ENCODE measurements around the gene CYP4F2. TPM values are rescaled to one million over a fixed set of nuclear protein-coding genes. Genes with fewer than 3 reads are reported as not detected.
"Not testable (repeated sequence)": the region's sequence is repeated elsewhere in the genome, so short reads cannot be mapped to it uniquely, and the experiment has no call there.

Gene CYP4F2
- total RNA-seq, 1 donor from 2014 or later = not detected

- not testable (repeated sequence) for DNase-seq
Measured at GRCh38 chr19:15900032-15900431, 2.2 kb upstream of the CYP4F2 start.

DNA sequence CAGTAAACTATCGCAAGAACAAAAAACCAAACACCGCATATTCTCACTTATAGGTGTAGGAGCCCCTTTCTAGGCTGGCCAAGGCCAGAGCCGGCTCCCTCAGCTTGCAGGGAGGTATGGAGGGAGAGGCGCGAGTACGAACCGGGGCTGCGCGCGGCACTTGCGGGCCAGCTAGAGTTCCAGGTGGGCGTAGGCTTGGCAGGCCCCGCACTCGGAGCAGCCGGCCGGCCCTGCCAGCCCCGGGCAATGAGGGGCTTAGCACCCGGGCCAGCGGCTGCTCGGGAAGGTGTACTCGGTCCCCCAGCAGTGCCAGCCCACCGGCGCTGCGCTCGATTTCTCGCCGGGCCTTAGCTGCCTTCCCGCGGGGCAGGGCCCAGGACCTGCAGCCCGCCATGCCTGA lies 1.7 kb upstream of the CYP4F2 start:
- not testable (repeated sequence) for DNase-seq

DNA sequence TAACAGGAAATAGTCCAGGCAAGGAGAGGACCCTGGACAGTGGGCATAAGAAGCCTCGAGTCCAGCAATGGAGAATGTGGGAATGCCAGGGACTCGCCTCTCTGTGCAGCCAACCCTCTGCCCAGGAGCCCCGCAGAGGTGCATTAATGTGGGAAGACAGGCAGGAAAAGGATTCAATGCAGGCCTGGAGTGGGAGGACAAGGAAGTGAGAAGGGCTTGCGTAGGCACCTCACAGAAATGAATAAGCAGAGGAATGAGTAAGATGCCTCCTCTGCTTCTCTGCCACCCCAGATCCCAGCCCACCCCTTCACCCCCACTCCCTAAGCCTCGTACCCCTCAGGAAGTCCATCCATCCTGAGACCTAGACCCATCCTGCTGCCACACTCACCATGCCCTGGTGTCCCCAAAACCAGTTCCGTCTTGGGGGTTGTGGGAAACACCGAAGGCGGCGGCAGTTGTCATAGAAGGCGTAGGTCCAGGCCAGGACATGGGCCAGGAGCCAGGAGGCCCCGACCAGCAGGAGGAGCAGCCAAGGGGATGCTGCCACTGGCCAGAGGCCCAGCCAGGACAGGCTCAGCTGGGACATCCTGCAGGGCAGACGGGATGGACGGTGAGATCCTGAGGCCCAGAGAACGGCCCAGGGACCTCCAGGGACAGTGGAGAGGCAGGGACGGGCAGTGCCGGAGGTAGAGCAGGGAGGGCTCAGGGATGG lies 692 bp downstream of the CYP4F2 start:
- no peak for DNase-seq

GRCh38 chr19:15895876-15896430 lies 1.9 kb downstream of the CYP4F2 start:
- DNase-seq = no peak

GRCh38 chr19:15894359-15894758 lies 3.5 kb downstream of the CYP4F2 start:
- DNase-seq = no peak

DNA sequence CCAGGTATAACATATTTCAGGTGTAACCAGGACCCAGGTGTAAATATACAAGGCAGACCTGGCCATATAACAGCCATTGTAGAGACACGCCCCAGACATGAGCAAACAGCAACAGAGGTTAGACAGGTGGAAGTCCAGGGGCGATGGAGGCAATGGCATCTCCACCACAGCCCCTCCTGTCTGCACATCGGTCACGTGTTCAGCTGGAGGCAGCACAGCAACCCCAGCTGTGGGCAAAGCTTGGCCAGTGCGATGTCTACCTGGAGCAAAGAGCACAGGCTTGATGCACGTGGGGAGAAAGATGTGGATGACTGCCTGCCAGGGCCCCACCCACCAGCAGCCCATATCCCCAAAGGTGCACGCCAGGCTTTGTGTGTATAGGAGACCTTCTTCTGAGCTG lies 4.4 kb downstream of the CYP4F2 start:
- DNase-seq = no peak

- no peak for DNase-seq
Measured at GRCh38 chr19:15892012-15892411, 5.9 kb downstream of the CYP4F2 start.

- no peak for DNase-seq
Measured at GRCh38 chr19:15891434-15891833, 6.4 kb downstream of the CYP4F2 start.

DNA sequence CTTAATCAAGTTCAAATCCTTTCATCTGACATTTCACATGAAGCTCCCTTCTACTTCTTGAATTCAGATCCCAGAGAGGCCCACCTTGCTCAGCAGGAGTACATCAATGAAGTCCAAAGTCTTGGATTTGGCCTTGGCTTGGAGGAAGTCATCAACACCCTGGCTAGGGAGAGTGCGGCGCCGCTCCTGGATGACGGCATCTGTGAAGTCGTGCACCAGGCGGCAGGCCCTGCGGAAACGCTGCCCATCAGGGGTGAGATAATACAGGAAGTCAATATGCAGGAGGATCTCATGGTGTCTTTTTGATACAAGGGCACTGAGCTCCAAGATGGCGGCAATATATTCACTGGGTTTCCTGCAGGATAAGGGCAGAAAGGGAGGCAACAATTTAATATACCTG lies 8.5 kb downstream of the CYP4F2 start:
- not testable (repeated sequence) for DNase-seq

- no peak for DNase-seq
Measured at GRCh38 chr19:15885919-15886318, 12.0 kb downstream of the CYP4F2 start.

DNA sequence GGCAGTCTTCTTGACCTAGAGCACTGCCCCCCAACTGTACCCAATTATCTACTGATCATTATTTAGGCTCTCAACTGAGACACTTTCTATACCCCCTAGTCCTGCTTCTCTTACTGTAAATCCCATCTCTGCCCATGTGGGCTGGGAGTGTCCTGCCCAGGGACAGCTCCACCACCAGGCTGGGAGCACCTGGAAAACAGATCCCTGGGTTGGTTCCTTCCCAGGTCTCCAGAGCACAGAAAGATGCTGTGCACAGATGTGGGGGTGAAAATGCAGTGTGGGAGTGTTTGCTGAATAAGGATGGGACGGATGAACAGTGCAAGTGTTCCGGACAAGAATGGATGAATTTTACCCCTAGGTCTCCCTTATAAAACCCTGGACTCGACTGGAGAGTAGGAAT lies 12.7 kb downstream of the CYP4F2 start:
- DNase-seq = no peak

DNA sequence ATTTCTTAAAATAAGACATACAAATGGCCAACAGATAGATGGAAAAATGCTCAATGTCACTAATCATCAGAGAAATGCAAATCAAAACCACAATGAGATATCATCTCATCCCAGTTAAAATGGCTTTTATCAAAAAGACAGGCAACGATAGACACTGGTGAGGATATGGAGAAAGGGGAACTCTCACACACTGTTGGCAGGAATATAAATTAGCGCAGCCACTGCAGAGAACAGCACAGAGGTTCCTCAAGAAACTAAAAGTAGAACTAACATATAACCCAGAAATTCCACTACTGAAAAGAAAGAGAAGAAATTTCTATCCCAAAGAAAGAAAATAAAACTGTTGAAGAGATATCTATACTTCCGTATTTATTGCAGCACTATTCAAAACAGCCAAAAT lies 14.5 kb downstream of the CYP4F2 start:
- DNase-seq = not testable (repeated sequence)

DNA sequence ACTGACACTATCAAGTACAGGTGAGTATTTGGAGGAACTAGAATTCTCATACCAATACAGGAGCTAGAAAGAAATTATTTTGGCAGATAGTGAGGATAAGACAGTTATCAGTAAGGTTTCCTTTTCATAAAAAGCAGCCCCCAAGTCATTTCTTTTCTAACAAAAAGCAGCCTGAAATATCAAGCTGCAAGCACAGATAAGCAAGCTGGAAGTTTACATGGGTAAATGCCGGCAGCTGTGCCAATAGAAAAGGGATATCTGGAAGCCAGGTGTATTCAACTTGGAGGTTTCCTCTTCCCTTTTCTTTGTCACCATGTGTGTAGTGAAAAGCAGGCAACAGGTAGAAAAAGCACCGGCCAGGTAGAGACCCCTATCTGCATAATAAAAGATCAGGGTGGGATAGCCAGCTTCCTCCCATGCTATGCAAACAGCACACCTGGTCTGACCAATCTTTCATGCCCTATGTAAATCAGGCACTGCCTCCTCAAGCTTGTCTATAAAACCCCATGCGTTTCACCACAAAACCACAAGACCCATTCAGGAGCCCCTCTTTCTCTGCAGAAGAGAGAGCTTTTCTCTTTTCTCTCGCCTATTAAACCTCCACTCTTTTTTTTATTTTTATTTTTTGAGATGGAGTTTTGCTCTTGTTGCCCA lies 22.9 kb downstream of the CYP4F2 start:
- DNase-seq = no peak

- DNase-seq = not testable (repeated sequence)
Measured at GRCh38 chr19:15873771-15874170, 24.1 kb downstream of the CYP4F2 start.

DNA sequence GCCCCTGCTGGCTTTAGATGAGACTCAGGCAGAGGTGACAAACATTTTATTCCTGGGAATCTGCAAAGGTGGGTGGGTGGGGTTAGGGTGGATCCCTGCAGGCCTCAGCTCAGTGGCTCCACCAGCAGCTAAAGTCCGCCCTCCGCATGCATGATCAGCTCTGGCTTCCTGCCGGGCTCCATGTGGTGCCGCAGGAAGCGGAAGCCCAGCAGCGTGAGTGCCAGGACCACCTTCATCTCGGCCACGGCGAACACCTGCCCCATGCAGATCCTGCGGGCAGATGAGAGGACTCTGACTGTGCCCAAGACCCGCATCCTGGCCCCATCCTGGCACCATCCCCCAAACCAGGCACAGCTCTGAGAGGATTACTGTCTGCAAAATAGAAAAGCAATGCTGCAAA lies 26.3 kb downstream of the CYP4F2 start:
- DNase-seq = no peak

GRCh38 chr19:15869873-15870272 lies 28.0 kb downstream of the CYP4F2 start:
- no peak for DNase-seq

DNA sequence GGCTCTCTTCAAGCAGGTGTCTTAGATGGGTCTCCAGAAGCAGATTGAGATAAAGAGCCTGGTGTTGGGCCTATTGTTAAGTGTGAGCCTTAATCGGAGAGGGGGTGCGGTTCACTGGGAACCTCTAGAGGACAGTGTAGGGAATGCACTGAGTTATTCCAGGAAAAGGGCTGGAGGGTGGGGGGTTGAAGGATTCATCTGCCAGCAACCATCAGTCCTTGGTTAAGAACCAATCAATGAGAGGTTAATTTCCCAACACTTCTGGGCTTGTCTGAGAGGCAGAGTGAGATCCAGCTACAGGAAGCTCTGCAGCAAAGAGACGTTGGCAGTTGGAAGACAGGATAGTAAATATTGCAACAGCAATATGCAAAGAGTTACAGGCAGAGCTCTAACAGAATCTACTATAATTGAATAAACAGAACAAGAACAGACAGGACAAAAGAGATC lies 28.7 kb downstream of the CYP4F2 start:
- DNase-seq = peak; percentile 66

DNA sequence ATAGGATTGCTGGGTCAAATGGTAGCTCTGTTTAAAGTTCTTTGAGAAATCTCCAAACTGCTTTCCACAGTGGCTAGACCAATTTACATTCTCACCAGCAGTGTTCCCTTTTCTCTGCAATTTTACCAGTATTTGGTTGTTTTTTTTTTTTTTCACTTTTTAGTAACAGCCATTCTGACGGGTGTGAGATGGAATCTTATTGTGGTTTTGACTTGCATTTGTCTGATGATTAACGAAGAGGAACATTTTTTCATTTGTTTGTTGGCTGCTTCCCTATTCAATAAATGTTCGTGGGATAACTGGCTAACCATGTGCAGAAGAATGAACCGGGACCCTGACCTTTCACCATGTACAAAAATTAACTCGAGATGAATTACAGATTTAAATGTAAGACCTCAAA lies 31.2 kb downstream of the CYP4F2 start:
- no peak for DNase-seq

GRCh38 chr19:15864824-15865223 lies 33.0 kb downstream of the CYP4F2 start:
- no peak for DNase-seq

- no peak for DNase-seq
Measured at GRCh38 chr19:15863272-15863671, 34.6 kb downstream of the CYP4F2 start.

DNA sequence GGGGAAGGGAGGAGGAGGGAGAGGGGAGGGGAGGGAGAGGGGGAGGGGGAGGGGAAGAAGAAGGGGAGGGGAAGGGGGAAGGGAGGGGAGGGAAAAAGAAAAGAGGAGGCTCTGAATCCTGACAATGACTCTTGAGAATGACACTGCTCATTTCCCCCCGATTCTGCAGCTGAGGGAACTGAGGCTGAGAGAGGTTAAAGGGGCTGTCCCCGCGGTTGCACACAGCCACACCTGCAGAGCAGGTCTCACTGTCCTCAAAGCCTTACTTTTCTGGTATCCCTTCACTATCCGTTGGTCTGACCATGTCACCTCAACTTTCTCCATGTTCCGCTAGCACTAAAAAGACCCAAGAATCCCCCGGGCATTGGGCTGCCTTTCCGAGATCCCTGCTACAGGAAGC lies 35.4 kb downstream of the CYP4F2 start:
- DNase-seq = no peak

DNA sequence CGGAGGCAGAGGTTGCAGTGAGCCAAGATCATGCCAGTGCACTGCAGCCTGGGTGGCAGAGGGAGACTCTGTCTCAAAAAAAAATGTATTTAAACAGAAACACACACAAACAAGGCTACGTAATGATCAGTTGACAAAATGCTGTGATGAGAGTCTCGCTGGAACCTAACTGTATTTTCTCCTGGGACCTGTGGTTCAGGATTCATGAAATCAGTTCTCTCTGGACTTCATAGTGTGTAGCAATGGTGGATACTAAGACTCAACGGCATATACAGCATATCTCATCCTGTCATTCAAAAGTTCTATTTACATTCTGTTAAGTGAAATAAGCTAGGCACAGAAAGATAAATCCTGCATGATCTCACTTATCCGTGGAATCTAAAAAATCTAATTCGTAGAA lies 37.4 kb downstream of the CYP4F2 start:
- DNase-seq = no peak

DNA sequence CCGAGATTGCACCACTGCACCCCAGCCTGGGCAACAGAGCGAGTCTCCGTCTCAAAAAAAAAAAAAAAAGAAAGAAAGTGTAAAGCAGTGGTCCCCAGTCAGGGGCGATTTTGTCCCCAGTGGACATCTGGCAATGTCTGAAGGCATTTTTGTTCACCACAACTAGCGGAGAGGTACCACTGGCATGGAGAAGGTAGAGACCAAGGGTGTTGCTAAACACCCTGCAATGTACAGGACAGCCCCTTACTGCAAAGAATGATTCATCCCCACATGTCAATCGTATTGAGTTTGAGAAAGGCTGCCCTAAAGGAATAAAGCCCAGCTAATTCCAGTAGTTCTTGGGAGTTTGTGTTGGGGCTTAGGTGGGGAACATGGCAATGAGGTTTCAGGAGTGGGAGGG lies 38.7 kb downstream of the CYP4F2 start:
- DNase-seq = no peak

DNA sequence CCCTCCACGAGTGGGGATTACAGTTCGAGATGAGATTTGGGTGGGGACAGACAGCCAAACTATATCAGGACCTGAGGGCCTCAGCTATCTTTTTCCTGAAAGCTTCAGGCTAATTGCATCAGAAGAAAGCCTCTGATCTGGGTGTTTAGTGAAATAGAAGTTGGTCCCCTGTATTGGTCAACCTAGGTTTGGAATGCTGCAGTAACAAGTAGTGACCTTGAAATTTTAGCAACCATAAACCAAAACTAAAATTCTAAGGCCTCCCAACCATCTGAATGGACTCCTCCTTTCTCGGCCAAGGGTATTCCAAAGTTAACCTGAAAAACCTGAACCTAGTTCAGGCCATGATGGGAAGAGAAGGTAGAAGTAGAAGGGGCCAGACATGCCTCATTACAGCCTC lies 47.5 kb downstream of the CYP4F2 start:
- no peak for DNase-seq
